GM23338 (cell line): Measurements from ENCODE around the gene SGK1. TPM values are rescaled to one million over a fixed set of nuclear protein-coding genes. Genes with fewer than 3 reads are reported as not detected.

Experiments
- ATAC-seq: fragments of 200-7000 bp; cut with Tn5 transposase; 3 replicates; pipeline ENCODE4 v1.9.1; 2020
- DNase-seq: peaks from one replicate; pipeline ENCODE4 v3.0.0-alpha.2; 2015; ENCODE audit warnings: low spot score
- H2AFZ ChIP-seq: fragments of 200-600 bp; sonication (generic); 2 replicates; pipeline ENCODE4 v1.8.0; 2016; ENCODE audit warnings: antibody characterized with exemption, mild to moderate bottlenecking, moderate library complexity
- H3F3A ChIP-seq: fragments of 200-600 bp; sonication (generic); replicated peaks from 2 replicates; pipeline ENCODE4 v1.8.0; 2017; ENCODE audit warnings: antibody characterized with exemption, mixed run types, low read depth
- H3K27ac ChIP-seq: fragments of 200-600 bp; sonication (generic); 2 replicates; pipeline ENCODE4 v1.6.1; 2016; ENCODE audit warnings: low read depth
- H3K27me3 ChIP-seq: fragments of 200-600 bp; sonication (generic); 2 replicates; pipeline ENCODE4 v1.8.0; 2016; ENCODE audit warnings: mild to moderate bottlenecking, mixed run types, moderate library complexity; ENCODE audit not compliant: insufficient read depth
- H3K36me3 ChIP-seq: fragments of 200-600 bp; sonication (generic); 2 replicates; pipeline ENCODE4 v1.8.0; 2016; ENCODE audit warnings: mild to moderate bottlenecking; ENCODE audit not compliant: insufficient read depth
- H3K4me1 ChIP-seq: fragments of 200-600 bp; sonication (generic); 2 replicates; pipeline ENCODE4 v1.8.0; 2016; ENCODE audit warnings: mild to moderate bottlenecking, moderate library complexity; ENCODE audit not compliant: insufficient read depth
- H3K4me2 ChIP-seq: fragments of 200-600 bp; sonication (generic); 2 replicates; pipeline ENCODE4 v1.7.1; 2017; ENCODE audit warnings: mixed run types
- H3K4me3 ChIP-seq: fragments of 200-600 bp; sonication (generic); 2 replicates; pipeline ENCODE4 v1.6.1; 2016; ENCODE audit warnings: mixed run types
- H3K79me2 ChIP-seq: fragments of 200-600 bp; sonication (generic); replicated peaks from 2 replicates; pipeline ENCODE4 v1.8.0; 2017; ENCODE audit warnings: mild to moderate bottlenecking; ENCODE audit not compliant: insufficient read depth
- H3K9me2 ChIP-seq: fragments of 200-600 bp; sonication (generic); 2 replicates; pipeline ENCODE4 v1.8.0; 2017; ENCODE audit not compliant: insufficient read depth
- H4K20me1 ChIP-seq: fragments of 200-600 bp; sonication (generic); replicated peaks from 2 replicates; pipeline ENCODE4 v1.8.0; 2017; ENCODE audit warnings: mild to moderate bottlenecking; ENCODE audit not compliant: insufficient read depth
- H3K27ac Mint-ChIP-seq: 2 replicates; pipeline ENCODE4 v1.8.0; 2020; ENCODE audit warnings: inconsistent platforms, mild to moderate bottlenecking, moderate library complexity, mixed read lengths
- H3K27me3 Mint-ChIP-seq: 3 replicates; pipeline ENCODE4 v1.8.0; 2022; ENCODE audit warnings: low read depth, mild to moderate bottlenecking, moderate library complexity, mixed read lengths, inconsistent platforms; ENCODE audit not compliant: insufficient read depth, poor library complexity
- H3K36me3 Mint-ChIP-seq: 3 replicates; pipeline ENCODE4 v1.8.0; 2021; ENCODE audit warnings: low read depth, mild to moderate bottlenecking, inconsistent platforms, moderate library complexity, mixed read lengths
- H3K4me1 Mint-ChIP-seq: 3 replicates; pipeline ENCODE4 v1.8.0; 2020; ENCODE audit warnings: mild to moderate bottlenecking, inconsistent platforms, mixed read lengths
- H3K4me3 Mint-ChIP-seq: 3 replicates; pipeline ENCODE4 v1.8.0; 2021; ENCODE audit warnings: moderate library complexity, mild to moderate bottlenecking, inconsistent platforms, mixed read lengths
- H3K9me3 Mint-ChIP-seq: 3 replicates; pipeline ENCODE4 v1.8.0; 2020; ENCODE audit warnings: moderate library complexity, mild to moderate bottlenecking, inconsistent platforms, mixed read lengths
- CREB1 ChIP-seq: fragments of 250-450 bp; sonication (Bioruptor Pico); IDR thresholded peaks from 2 replicates; pipeline ENCODE4 v1.5.0; 2020; ENCODE audit warnings: low read depth, mild to moderate bottlenecking, moderate library complexity
- EZH2 ChIP-seq: fragments of 200-600 bp; sonication (generic); IDR thresholded peaks from one replicate; pipeline ENCODE4 v1.8.0; 2017; ENCODE audit warnings: antibody characterized with exemption, mild to moderate bottlenecking, low read depth; ENCODE audit not compliant: unreplicated experiment
- EZH2phosphoT487 ChIP-seq: fragments of 200-600 bp; sonication (generic); IDR thresholded peaks from one replicate; pipeline ENCODE4 v1.8.1; 2018; ENCODE audit warnings: antibody characterized with exemption; ENCODE audit not compliant: unreplicated experiment
- JUNB ChIP-seq: IDR thresholded peaks from one replicate; pipeline ENCODE4 v1.6.1; 2016; ENCODE audit warnings: antibody characterized with exemption; ENCODE audit not compliant: unreplicated experiment
- NANOG ChIP-seq: IDR thresholded peaks from 2 replicates; pipeline ENCODE4 v1.6.1; 2016; ENCODE audit warnings: antibody characterized with exemption, borderline replicate concordance
- POLR2AphosphoS5 ChIP-seq: IDR thresholded peaks from 2 replicates; pipeline ENCODE4 v1.6.1; 2016; ENCODE audit warnings: antibody characterized with exemption, low read depth
- STAT1 ChIP-seq: IDR thresholded peaks from one replicate; pipeline ENCODE4 v1.6.1; 2016; ENCODE audit warnings: antibody characterized with exemption; ENCODE audit not compliant: unreplicated experiment
- ZNF114 ChIP-seq: fragments of 250-450 bp; sonication (Bioruptor Pico); IDR thresholded peaks from 2 replicates; pipeline ENCODE4 v1.5.0; 2020; ENCODE audit warnings: mild to moderate bottlenecking, moderate library complexity
- ZNF331 ChIP-seq: fragments of 250-450 bp; sonication (Bioruptor Pico); IDR thresholded peaks from 2 replicates; pipeline ENCODE4 v1.5.0; 2020; ENCODE audit warnings: low read depth, mild to moderate bottlenecking, moderate library complexity
- polyA plus RNA-seq: library from polyadenylated mRNA; unstranded; fragments of >200 nt; fragmentation: Nextera tagmentation; extraction: Ambion mirVana; gene quantifications from 2 replicates; pipeline ENCODE4 v1.2.1, GENCODE V29; 2016
- total RNA-seq: library from RNA; depleted of rRNA; stranded (reverse); fragments of >200 nt; shearing (Covaris generic); gene quantifications from 2 replicates; pipeline ENCODE4 v1.2.3, GENCODE V29; 2014
- TF ChIP-seq, protein P1 (sequence below), 2 experiments: fragments of 200-600 bp in 1 of 2; sonication (generic) in 1 of 2; conservative IDR thresholded peaks; 2 replicates each; pipeline versions ENCODE4 v1.5.1 to v1.6.1; 2016 to 2017; ENCODE audit warnings: antibody characterized with exemption in 2 of 2, low read depth in 2 of 2, mild to moderate bottlenecking in 2 of 2, moderate library complexity in 1 of 2
- TF ChIP-seq, protein P2 (sequence below): IDR thresholded peaks from 2 replicates; pipeline ENCODE4 v1.6.1; 2016; ENCODE audit warnings: antibody characterized with exemption
- TF ChIP-seq, protein P3 (sequence below): IDR thresholded peaks from one replicate; pipeline ENCODE4 v1.6.1; 2018; ENCODE audit warnings: antibody characterized with exemption; ENCODE audit not compliant: unreplicated experiment
- TF ChIP-seq, protein P4 (sequence below): fragments of 250-450 bp; sonication (Bioruptor Pico); IDR thresholded peaks from 2 replicates; pipeline ENCODE4 v1.5.0; 2020; ENCODE audit warnings: mild to moderate bottlenecking, moderate library complexity

The SGK1 gene
- total and polyA plus RNA-seq, 2 experiments from 2014 or later, result 16.3 to 37.2 TPM

DNA sequence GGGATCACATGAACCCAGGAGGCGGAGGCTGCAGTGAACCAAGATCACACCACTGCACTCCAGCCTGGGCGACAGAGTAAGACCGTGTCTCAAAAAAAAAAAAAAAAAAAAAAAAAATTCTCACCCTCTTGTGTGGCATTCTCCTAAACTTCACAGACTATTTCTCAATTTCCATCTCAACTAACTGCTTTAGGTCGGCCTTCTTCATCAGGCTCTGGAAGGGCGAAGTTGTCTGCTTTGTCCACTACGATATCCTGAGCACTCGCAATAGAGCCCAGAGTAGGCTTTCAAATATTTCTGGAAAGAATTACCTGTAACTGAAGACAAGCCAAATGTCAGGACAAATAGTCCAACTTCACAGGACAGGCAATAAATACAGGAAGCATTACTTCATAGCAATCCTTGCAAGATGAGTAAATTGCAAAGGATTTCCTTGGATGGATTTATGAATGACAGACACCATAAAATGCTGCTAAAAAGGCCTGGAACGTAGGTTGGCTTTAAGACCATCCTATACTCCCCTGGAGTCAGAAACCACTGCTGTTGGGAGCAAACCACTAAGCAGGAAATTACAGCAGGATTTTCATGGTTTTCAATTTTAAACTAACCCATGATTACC is 149.2 kb downstream of the SGK1 start:
- no peaks in the 10 kb centered on the region for H3K27me3 ChIP-seq
- no peaks in the 10 kb centered on the region for H3F3A ChIP-seq
- Mint-ChIP-seq H3K4me1 (peaks cover 10% of the 10 kb centered on the region; the same call in 1 of the 3 replicates), H3K36me3 (peaks cover 59% of the 10 kb centered on the region), H3K4me3 (no peak overlapping the region), H3K27me3 (no peaks in the 10 kb centered on the region), H3K27ac (no peak overlapping the region), H3K9me3 (no peaks in the 10 kb centered on the region; the same call in 2 of the 3 replicates)
- H4K20me1 ChIP-seq, result no peaks in the 10 kb centered on the region; the same call in 1 of the 2 replicates
- no peak for DNase-seq
- H3K79me2 ChIP-seq, result peaks cover 12% of the 10 kb centered on the region; the same call in 1 of the 2 replicates
- H3K4me2 ChIP-seq, result no peak overlapping the region
- TF ChIP-seq, protein P1, sequence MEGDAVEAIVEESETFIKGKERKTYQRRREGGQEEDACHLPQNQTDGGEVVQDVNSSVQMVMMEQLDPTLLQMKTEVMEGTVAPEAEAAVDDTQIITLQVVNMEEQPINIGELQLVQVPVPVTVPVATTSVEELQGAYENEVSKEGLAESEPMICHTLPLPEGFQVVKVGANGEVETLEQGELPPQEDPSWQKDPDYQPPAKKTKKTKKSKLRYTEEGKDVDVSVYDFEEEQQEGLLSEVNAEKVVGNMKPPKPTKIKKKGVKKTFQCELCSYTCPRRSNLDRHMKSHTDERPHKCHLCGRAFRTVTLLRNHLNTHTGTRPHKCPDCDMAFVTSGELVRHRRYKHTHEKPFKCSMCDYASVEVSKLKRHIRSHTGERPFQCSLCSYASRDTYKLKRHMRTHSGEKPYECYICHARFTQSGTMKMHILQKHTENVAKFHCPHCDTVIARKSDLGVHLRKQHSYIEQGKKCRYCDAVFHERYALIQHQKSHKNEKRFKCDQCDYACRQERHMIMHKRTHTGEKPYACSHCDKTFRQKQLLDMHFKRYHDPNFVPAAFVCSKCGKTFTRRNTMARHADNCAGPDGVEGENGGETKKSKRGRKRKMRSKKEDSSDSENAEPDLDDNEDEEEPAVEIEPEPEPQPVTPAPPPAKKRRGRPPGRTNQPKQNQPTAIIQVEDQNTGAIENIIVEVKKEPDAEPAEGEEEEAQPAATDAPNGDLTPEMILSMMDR (conservative IDR thresholded peaks at IDR 0.05; ENCODE audit: low read depth in 2 of 2), result no peak
- TF ChIP-seq EZH2phosphoT487 (no peak), POLR2AphosphoS5 (no peak), ZNF114 (CRISPR knock-in tag) (no peak), ZNF331 (CRISPR knock-in tag) (no peak), EZH2 (no peak), STAT1 (no peak), NANOG (no peak), JUNB (no peak), CREB1 (CRISPR knock-in tag) (no peak)
- TF ChIP-seq, protein P2, sequence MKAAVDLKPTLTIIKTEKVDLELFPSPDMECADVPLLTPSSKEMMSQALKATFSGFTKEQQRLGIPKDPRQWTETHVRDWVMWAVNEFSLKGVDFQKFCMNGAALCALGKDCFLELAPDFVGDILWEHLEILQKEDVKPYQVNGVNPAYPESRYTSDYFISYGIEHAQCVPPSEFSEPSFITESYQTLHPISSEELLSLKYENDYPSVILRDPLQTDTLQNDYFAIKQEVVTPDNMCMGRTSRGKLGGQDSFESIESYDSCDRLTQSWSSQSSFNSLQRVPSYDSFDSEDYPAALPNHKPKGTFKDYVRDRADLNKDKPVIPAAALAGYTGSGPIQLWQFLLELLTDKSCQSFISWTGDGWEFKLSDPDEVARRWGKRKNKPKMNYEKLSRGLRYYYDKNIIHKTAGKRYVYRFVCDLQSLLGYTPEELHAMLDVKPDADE, result no peak
- TF ChIP-seq, protein P3, sequence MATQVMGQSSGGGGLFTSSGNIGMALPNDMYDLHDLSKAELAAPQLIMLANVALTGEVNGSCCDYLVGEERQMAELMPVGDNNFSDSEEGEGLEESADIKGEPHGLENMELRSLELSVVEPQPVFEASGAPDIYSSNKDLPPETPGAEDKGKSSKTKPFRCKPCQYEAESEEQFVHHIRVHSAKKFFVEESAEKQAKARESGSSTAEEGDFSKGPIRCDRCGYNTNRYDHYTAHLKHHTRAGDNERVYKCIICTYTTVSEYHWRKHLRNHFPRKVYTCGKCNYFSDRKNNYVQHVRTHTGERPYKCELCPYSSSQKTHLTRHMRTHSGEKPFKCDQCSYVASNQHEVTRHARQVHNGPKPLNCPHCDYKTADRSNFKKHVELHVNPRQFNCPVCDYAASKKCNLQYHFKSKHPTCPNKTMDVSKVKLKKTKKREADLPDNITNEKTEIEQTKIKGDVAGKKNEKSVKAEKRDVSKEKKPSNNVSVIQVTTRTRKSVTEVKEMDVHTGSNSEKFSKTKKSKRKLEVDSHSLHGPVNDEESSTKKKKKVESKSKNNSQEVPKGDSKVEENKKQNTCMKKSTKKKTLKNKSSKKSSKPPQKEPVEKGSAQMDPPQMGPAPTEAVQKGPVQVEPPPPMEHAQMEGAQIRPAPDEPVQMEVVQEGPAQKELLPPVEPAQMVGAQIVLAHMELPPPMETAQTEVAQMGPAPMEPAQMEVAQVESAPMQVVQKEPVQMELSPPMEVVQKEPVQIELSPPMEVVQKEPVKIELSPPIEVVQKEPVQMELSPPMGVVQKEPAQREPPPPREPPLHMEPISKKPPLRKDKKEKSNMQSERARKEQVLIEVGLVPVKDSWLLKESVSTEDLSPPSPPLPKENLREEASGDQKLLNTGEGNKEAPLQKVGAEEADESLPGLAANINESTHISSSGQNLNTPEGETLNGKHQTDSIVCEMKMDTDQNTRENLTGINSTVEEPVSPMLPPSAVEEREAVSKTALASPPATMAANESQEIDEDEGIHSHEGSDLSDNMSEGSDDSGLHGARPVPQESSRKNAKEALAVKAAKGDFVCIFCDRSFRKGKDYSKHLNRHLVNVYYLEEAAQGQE, result no peak
- TF ChIP-seq, protein P4, sequence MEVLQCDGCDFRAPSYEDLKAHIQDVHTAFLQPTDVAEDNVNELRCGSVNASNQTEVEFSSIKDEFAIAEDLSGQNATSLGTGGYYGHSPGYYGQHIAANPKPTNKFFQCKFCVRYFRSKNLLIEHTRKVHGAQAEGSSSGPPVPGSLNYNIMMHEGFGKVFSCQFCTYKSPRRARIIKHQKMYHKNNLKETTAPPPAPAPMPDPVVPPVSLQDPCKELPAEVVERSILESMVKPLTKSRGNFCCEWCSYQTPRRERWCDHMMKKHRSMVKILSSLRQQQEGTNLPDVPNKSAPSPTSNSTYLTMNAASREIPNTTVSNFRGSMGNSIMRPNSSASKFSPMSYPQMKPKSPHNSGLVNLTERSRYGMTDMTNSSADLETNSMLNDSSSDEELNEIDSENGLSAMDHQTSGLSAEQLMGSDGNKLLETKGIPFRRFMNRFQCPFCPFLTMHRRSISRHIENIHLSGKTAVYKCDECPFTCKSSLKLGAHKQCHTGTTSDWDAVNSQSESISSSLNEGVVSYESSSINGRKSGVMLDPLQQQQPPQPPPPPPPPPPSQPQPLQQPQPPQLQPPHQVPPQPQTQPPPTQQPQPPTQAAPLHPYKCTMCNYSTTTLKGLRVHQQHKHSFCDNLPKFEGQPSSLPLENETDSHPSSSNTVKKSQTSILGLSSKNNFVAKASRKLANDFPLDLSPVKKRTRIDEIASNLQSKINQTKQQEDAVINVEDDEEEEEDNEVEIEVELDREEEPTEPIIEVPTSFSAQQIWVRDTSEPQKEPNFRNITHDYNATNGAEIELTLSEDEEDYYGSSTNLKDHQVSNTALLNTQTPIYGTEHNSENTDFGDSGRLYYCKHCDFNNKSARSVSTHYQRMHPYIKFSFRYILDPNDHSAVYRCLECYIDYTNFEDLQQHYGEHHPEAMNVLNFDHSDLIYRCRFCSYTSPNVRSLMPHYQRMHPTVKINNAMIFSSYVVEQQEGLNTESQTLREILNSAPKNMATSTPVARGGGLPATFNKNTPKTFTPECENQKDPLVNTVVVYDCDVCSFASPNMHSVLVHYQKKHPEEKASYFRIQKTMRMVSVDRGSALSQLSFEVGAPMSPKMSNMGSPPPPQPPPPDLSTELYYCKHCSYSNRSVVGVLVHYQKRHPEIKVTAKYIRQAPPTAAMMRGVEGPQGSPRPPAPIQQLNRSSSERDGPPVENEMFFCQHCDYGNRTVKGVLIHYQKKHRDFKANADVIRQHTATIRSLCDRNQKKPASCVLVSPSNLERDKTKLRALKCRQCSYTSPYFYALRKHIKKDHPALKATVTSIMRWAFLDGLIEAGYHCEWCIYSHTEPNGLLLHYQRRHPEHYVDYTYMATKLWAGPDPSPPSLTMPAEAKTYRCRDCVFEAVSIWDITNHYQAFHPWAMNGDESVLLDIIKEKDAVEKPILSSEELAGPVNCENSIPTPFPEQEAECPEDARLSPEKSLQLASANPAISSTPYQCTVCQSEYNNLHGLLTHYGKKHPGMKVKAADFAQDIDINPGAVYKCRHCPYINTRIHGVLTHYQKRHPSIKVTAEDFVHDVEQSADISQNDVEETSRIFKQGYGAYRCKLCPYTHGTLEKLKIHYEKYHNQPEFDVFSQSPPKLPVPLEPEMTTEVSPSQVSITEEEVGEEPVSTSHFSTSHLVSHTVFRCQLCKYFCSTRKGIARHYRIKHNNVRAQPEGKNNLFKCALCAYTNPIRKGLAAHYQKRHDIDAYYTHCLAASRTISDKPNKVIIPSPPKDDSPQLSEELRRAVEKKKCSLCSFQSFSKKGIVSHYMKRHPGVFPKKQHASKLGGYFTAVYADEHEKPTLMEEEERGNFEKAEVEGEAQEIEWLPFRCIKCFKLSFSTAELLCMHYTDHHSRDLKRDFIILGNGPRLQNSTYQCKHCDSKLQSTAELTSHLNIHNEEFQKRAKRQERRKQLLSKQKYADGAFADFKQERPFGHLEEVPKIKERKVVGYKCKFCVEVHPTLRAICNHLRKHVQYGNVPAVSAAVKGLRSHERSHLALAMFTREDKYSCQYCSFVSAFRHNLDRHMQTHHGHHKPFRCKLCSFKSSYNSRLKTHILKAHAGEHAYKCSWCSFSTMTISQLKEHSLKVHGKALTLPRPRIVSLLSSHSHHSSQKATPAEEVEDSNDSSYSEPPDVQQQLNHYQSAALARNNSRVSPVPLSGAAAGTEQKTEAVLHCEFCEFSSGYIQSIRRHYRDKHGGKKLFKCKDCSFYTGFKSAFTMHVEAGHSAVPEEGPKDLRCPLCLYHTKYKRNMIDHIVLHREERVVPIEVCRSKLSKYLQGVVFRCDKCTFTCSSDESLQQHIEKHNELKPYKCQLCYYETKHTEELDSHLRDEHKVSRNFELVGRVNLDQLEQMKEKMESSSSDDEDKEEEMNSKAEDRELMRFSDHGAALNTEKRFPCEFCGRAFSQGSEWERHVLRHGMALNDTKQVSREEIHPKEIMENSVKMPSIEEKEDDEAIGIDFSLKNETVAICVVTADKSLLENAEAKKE (CRISPR knock-in tag), result no peak
- H2AFZ ChIP-seq, result no peak overlapping the region
- no peak overlapping the region for H3K27ac ChIP-seq
- peaks cover 34% of the 10 kb centered on the region for H3K36me3 ChIP-seq
- peaks cover 12% of the 10 kb centered on the region for H3K4me1 ChIP-seq
- H3K4me3 ChIP-seq, result no peak overlapping the region
- no peaks in the 10 kb centered on the region for H3K9me2 ChIP-seq
- no peak for ATAC-seq
